SU-DHL-6 (cell line): ENCODE data around the gene MTERF4.

Source experiments
- H2AFZ ChIP-seq: fragments of 200-600 bp; sonication (generic); 2 replicates; pipeline ENCODE4 v1.6.1; 2014; ENCODE audit warnings: low read depth, mild to moderate bottlenecking, moderate library complexity, mixed read lengths, antibody characterized with exemption, low read length; ENCODE audit not compliant: severe bottlenecking
- H3F3A ChIP-seq: fragments of 200-600 bp; shearing (Covaris generic); 2 replicates; pipeline ENCODE4 v1.6.0; 2016; ENCODE audit warnings: antibody characterized with exemption, mild to moderate bottlenecking; ENCODE audit not compliant: insufficient read depth
- H3K27ac ChIP-seq: fragments of 200-600 bp; sonication (generic); 2 replicates; pipeline ENCODE4 v1.5.1; 2016; ENCODE audit warnings: low read depth, mild to moderate bottlenecking, low read length, moderate library complexity, mixed read lengths
- H3K27me3 ChIP-seq: fragments of 200-600 bp; sonication (generic), shearing (Covaris generic); 2 replicates; pipeline ENCODE4 v1.6.0; 2014; ENCODE audit warnings: mild to moderate bottlenecking, low read length
- H3K36me3 ChIP-seq: fragments of 200-600 bp; sonication (generic); 2 replicates; pipeline ENCODE4 v1.6.1; 2014; ENCODE audit warnings: mild to moderate bottlenecking, low read length, mixed read lengths
- H3K4me2 ChIP-seq: fragments of 300-600, 200-600 bp; shearing (Covaris generic), sonication (generic); 2 replicates; pipeline ENCODE4 v1.6.0; 2014; ENCODE audit warnings: low read length, low read depth, mild to moderate bottlenecking; ENCODE audit not compliant: poor library complexity, severe bottlenecking
- H3K4me3 ChIP-seq: fragments of 200-600 bp; sonication (generic); 2 replicates; pipeline ENCODE4 v1.5.1; 2014; ENCODE audit warnings: antibody characterized with exemption, low read length, mild to moderate bottlenecking, mixed read lengths; ENCODE audit not compliant: insufficient read depth, poor library complexity, severe bottlenecking
- H3K79me2 ChIP-seq: fragments of 200-600 bp; sonication (generic); 2 replicates; pipeline ENCODE4 v1.6.1; 2014; ENCODE audit warnings: mild to moderate bottlenecking, low read length, moderate library complexity; ENCODE audit not compliant: insufficient read depth
- H3K9ac ChIP-seq: fragments of 200-600 bp; sonication (generic); 2 replicates; pipeline ENCODE4 v1.7.0; 2014; ENCODE audit warnings: mild to moderate bottlenecking, low read length
- H3K9me2 ChIP-seq: fragments of 200-600 bp; sonication (generic); replicated peaks from 2 replicates; pipeline ENCODE4 v1.6.1; 2014; ENCODE audit warnings: low read length; ENCODE audit not compliant: insufficient read depth
- H3K9me3 ChIP-seq: fragments of 200-600 bp; sonication (generic); 2 replicates; pipeline ENCODE4 v1.6.1; 2014; ENCODE audit warnings: low read length, mixed read lengths; ENCODE audit not compliant: insufficient read depth
- H4K20me1 ChIP-seq: fragments of 200-600 bp; sonication (generic); 2 replicates; pipeline ENCODE4 v1.6.1; 2014; ENCODE audit warnings: low read depth, mild to moderate bottlenecking, antibody characterized with exemption, low read length, moderate library complexity, mixed read lengths
- EZH2phosphoT487 ChIP-seq: fragments of 200-600 bp; sonication (generic), shearing (Covaris generic); conservative IDR thresholded peaks from 2 replicates; pipeline ENCODE4 v1.6.1; 2018; ENCODE audit warnings: mild to moderate bottlenecking, antibody characterized with exemption, low read length, moderate library complexity, mixed read lengths
- TF ChIP-seq, protein P1 (sequence below): fragments of 200-600 bp; sonication (generic); IDR thresholded peaks from one replicate; pipeline ENCODE4 v1.5.1; 2017; ENCODE audit warnings: antibody characterized with exemption, mild to moderate bottlenecking, low read length, moderate library complexity; ENCODE audit not compliant: insufficient read depth, poor library complexity, severe bottlenecking

Gene MTERF4

DNA sequence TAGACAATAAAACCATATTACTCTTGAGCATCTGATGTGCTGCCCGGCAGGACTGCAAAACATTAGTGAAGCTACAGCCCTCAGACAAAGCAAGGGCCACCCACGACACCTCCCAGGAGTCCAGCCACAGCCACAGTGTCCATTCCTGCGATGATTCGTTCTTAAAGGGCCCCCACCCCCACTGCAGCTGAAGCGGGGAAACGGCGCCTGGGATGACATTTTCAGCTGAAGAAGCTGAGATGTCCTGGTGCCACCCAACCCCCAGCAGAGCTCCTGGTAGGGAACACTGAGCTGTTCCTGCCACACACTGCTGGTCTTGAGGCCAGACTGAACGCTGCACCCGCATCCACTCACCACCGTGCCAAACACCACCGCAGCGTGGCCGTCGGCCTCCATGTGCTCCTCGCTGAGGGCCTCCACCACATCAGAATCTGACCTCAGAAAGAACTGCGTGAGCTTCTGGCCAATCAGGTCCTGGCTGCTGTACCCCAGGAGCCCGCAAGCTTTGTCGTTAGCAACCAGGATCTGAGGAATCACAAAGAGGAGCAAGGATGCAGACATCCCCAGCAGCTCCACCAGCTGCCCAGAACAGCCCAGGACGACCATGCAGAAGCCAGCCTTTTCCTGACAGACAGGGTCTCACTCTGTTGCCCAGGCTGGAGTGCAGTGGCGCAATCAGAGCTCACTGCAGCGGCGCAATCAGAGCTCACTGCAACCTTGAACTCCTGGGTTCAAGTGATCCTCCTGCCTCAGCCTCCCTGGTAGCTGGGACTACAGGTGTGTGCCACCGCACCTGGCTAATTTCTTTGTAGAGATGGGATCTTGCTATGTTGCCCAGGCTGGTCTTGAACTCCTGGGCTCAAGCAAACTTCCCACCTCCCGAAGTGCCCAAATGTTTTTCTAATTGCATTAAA is 37.7 kb upstream of the MTERF4 start:
- H2AFZ ChIP-seq, result no peak overlapping the region
- H3K9ac ChIP-seq, result no peak overlapping the region
- H4K20me1 ChIP-seq, result no peaks in the 10 kb centered on the region
- H3K9me3 ChIP-seq, result no peaks in the 10 kb centered on the region
- no peaks in the 10 kb centered on the region for H3K27me3 ChIP-seq
- H3K79me2 ChIP-seq, result no peaks in the 10 kb centered on the region
- no peak overlapping the region for H3K27ac ChIP-seq
- no peak overlapping the region for H3K4me2 ChIP-seq
- no peak overlapping the region for H3K4me3 ChIP-seq
- no peak for TF ChIP-seq EZH2phosphoT487
- TF ChIP-seq, protein P1, sequence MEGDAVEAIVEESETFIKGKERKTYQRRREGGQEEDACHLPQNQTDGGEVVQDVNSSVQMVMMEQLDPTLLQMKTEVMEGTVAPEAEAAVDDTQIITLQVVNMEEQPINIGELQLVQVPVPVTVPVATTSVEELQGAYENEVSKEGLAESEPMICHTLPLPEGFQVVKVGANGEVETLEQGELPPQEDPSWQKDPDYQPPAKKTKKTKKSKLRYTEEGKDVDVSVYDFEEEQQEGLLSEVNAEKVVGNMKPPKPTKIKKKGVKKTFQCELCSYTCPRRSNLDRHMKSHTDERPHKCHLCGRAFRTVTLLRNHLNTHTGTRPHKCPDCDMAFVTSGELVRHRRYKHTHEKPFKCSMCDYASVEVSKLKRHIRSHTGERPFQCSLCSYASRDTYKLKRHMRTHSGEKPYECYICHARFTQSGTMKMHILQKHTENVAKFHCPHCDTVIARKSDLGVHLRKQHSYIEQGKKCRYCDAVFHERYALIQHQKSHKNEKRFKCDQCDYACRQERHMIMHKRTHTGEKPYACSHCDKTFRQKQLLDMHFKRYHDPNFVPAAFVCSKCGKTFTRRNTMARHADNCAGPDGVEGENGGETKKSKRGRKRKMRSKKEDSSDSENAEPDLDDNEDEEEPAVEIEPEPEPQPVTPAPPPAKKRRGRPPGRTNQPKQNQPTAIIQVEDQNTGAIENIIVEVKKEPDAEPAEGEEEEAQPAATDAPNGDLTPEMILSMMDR, result no peak
- no peaks in the 10 kb centered on the region for H3K36me3 ChIP-seq
- H3F3A ChIP-seq, result no peaks in the 10 kb centered on the region
- no peaks in the 10 kb centered on the region for H3K9me2 ChIP-seq

DNA sequence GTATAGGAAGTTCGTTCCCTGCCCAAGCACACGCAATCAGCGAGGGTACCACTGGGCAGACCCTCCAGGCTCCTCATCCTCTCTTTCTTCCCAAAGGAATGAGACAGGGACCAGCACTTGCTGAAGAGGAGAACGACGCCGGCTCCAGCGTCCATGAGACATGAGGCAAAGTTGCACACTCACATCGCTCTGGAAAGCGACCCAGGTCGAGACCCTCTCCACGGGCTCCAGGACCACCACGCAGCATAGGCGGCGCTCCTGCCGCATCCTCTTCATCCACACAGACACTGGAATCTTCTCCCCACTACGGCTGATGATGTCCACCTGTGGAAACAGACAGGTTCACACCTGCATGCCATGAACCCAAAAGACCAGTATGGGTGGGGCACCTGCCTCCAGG is 36.4 kb upstream of the MTERF4 start:
- no peak for TF ChIP-seq EZH2phosphoT487
- Histone ChIP-seq H3K4me2 (no peak overlapping the region), H3K9me3 (no peaks in the 10 kb centered on the region), H3K79me2 (no peaks in the 10 kb centered on the region), H3K27me3 (no peaks in the 10 kb centered on the region), H3F3A (no peaks in the 10 kb centered on the region), H2AFZ (no peak overlapping the region), H3K36me3 (no peaks in the 10 kb centered on the region), H3K27ac (no peak overlapping the region), H3K9ac (no peak overlapping the region), H4K20me1 (no peaks in the 10 kb centered on the region), H3K4me3 (no peak overlapping the region), H3K9me2 (no peaks in the 10 kb centered on the region)

DNA sequence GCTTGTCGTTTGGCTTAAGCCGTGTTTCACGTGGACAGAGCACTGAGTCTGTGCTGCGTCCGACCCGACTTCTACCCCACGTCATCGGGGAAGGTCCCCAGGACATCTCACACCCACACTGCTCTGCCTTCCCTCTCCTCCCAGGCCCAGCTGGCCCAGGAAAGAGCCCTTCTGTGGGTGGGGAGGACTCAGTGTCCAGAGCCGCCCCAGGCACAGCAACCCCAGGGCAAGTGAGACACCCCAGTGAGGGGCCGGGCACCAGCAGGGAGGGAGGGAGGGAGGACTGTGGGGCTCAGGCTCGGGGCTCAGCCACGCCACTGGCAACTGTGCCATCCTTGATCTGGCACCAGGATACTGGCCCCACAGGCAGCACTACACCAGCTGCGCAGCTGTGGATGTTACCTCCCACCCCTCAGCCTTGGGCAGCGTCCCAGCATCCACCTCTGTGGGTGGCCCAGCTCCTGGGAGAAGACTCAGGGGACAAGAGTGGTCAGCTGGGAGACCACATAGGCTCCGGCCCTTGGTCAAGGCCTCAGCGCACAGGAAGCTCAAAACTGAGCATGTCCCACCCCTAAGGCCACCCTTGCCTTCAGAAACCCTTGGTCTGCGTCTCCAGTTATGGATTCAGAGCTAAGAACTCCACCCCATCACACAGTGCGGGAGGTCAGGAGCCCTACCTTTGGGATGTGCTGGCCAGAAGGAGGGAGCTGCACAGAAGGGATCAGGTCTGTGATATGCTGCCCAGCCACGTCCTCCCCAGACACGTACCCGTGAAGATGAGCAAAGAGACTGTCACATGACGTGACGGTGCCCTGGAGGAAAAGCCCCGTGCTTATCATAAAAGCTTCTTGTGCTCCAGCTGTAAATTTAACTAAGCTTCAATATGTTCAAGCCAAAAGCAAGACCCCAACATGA is 35.4 kb upstream of the MTERF4 start:
- no peaks in the 10 kb centered on the region for H3K36me3 ChIP-seq
- H3K9me3 ChIP-seq, result no peaks in the 10 kb centered on the region
- H3K79me2 ChIP-seq, result no peaks in the 10 kb centered on the region
- H4K20me1 ChIP-seq, result no peaks in the 10 kb centered on the region
- H3K27me3 ChIP-seq, result no peaks in the 10 kb centered on the region
- no peak overlapping the region for H3K9ac ChIP-seq
- H2AFZ ChIP-seq, result no peak overlapping the region
- no peak overlapping the region for H3K4me2 ChIP-seq
- H3K4me3 ChIP-seq, result no peak overlapping the region
- no peaks in the 10 kb centered on the region for H3K9me2 ChIP-seq
- TF ChIP-seq, protein P1, result no peak
- TF ChIP-seq EZH2phosphoT487, result no peak
- H3K27ac ChIP-seq, result no peak overlapping the region
- H3F3A ChIP-seq, result no peaks in the 10 kb centered on the region
